OCI-M2 (cell line): Measurements from ENCODE around the gene SYNGR3.
"Not testable (repeated sequence)": the region's sequence is repeated elsewhere in the genome, so short reads cannot be mapped to it uniquely, and the experiment has no call there.

ENCODE experiments used
- DNase-seq: peaks from one replicate; lab custom pipeline; 2025; ENCODE audit not compliant: unreplicated experiment; lab: John Stamatoyannopoulos, UW

The SYNGR3 gene

GRCh38 chr16:1959269-1960039 lies 30.3 kb upstream of the SYNGR3 start, which contains the start of gene NDUFB10:
Gene NDUFB10, plus strand, starts transcription at chr16:1959538. Its CDS starts 87 bp downstream, at chr16:1959625.
- peak; percentile 26 for DNase-seq

- peak; percentile 64 for DNase-seq
These were observed 28.8 kb upstream of the SYNGR3 start for GRCh38 chr16:1960665-1961630.

- no peak for DNase-seq
These were observed 28.1 kb upstream of the SYNGR3 start for GRCh38 chr16:1961651-1962067.

- not testable (repeated sequence) for DNase-seq
These were observed 27.3 kb upstream of the SYNGR3 start for GRCh38 chr16:1962161-1963153.

- no peak for DNase-seq
These were observed 25.8 kb upstream of the SYNGR3 start for GRCh38 chr16:1963806-1964505.

- DNase-seq = peak; percentile 91
These were observed 25.0 kb upstream of the SYNGR3 start, which contains the start of gene RPS2 for GRCh38 chr16:1964506-1965395. Gene RPS2, minus strand, starts transcription at chr16:1964826. Its CDS starts 201 bp downstream, at chr16:1964625.

- no peak for DNase-seq
These were observed 24.3 kb upstream of the SYNGR3 start for GRCh38 chr16:1965396-1966001.

- DNase-seq = no peak
These were observed 23.3 kb upstream of the SYNGR3 start, which contains the start of gene RNF151 for GRCh38 chr16:1966460-1966859. Gene RNF151, plus strand, starts transcription at chr16:1966856. Its CDS starts 26 bp downstream, at chr16:1966882.

- DNase-seq = no peak
These were observed 21.4 kb upstream of the SYNGR3 start for GRCh38 chr16:1968146-1968953.

- peak; percentile 56 for DNase-seq
These were observed 17.8 kb upstream of the SYNGR3 start, which contains the start of gene TBL3 for GRCh38 chr16:1971796-1972489. Gene TBL3, plus strand, starts transcription at chr16:1972053. Its CDS starts 112 bp downstream, at chr16:1972165.

GRCh38 chr16:1972490-1972877 lies 17.3 kb upstream of the SYNGR3 start:
- DNase-seq = no peak

- DNase-seq = no peak
These were observed 16.2 kb upstream of the SYNGR3 start for GRCh38 chr16:1973461-1974156.

- no peak for DNase-seq
These were observed 15.4 kb upstream of the SYNGR3 start for GRCh38 chr16:1974157-1975070.

- no peak for DNase-seq
These were observed 14.1 kb upstream of the SYNGR3 start for GRCh38 chr16:1975432-1976215.

- no peak for DNase-seq
These were observed 13.6 kb upstream of the SYNGR3 start for GRCh38 chr16:1976216-1976520.
